Suprapubic skin (tissue), 3 donors: Measurements from ENCODE around the gene FOSL1.

ENCODE experiments used
- CTCF ChIP-seq, 2 donors: fragments of 200-600 bp in 1 of 2; fragments of 450-650 bp in 1 of 2; sonication (generic) in 1 of 2; IDR thresholded peaks; one replicate each; pipeline ENCODE4 v1.5.1; 2016 to 2019; ENCODE audit warnings: antibody characterized with exemption in 2 of 2, mild to moderate bottlenecking in 1 of 2, moderate library complexity in 1 of 2
- POLR2A ChIP-seq, 2 donors: fragments of 450-650 bp; IDR thresholded peaks; one replicate each; pipeline ENCODE4 v1.6.1; 2017; ENCODE audit warnings: antibody characterized with exemption in 2 of 2, mild to moderate bottlenecking in 2 of 2, moderate library complexity in 2 of 2

- TF ChIP-seq CTCF (IDR thresholded peaks at IDR 0.05) (no peak), POLR2A (IDR thresholded peaks at IDR 0.05) (no peak)
Measured at GRCh38 chr11:65917434-65918210, 17.4 kb upstream of the FOSL1 start.
